Esophagus squamous epithelium (tissue), 4 donors: ENCODE data around the gene MBNL2.

ENCODE experiments used
- CTCF ChIP-seq, 6 experiments: fragments of 450-650 bp in 4 of 6; fragments of 200-600 bp in 2 of 6; sonication (generic) in 2 of 6; IDR thresholded peaks; one replicate each; pipeline ENCODE4 v1.5.1; 2016 to 2019; ENCODE audit warnings: antibody characterized with exemption in 6 of 6, mild to moderate bottlenecking in 4 of 6, moderate library complexity in 4 of 6
- POLR2A ChIP-seq, 4 donors: fragments of 450-650 bp; IDR thresholded peaks; one replicate each; pipeline ENCODE4 v1.6.1; 2017; ENCODE audit warnings: antibody characterized with exemption in 4 of 4, mild to moderate bottlenecking in 4 of 4, moderate library complexity in 3 of 4

- TF ChIP-seq CTCF (IDR thresholded peaks at IDR 0.05) = peak in 2 of 6 experiments; percentile 15 to 18
- peak in 1 of 4 donors; percentile 45 for TF ChIP-seq POLR2A (IDR thresholded peaks at IDR 0.05)
These were observed 1.8 kb downstream of the MBNL2 start for GRCh38 chr13:97223711-97224541.
